Measurements from ENCODE around the gene ANKLE2. TPM values are rescaled to one million over a fixed set of nuclear protein-coding genes. Genes with fewer than 3 reads are reported as not detected.

ANKLE2 gene
- polyA plus RNA-seq, 1 of the 3 experiments (the other 2 are of a cell fraction) = 55.1 TPM

DNA sequence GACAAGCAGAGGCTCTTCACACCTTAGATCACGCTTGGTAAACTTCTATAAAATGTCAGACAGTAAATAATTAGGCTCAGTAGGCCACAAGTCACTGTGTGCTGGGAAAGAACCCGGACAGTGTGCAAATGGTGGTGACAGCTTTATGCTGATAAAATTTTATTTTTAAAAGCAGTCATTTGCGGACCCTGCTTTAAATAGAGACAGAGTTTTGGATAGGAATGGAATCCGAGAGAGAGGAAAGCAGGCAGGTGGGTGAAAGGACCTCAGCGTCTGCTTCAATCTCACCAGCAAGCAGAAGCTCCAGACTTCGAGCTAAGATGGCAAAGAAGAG lies 21.4 kb downstream of the ANKLE2 start (continued):
- TF ChIP-seq CTCF (IDR thresholded peaks at IDR 0.05) (no peak), YY1 (IDR thresholded peaks at IDR 0.05; ENCODE audit: low read depth) (no peak), MEF2A (IDR thresholded peaks at IDR 0.05; ENCODE audit: borderline replicate concordance, low read depth) (no peak), RAD21 (IDR thresholded peaks at IDR 0.05; ENCODE audit: low read length) (no peak), FOXJ3 (CRISPR knock-in tag; IDR thresholded peaks at IDR 0.05) (no peak), FOSL2 (IDR thresholded peaks at IDR 0.05; ENCODE audit: borderline replicate concordance, low read depth) (no peak), NFIC (IDR thresholded peaks at IDR 0.05; ENCODE audit: borderline replicate concordance) (no peak), GATA2 (CRISPR knock-in tag; IDR thresholded peaks at IDR 0.05) (no peak)

DNA sequence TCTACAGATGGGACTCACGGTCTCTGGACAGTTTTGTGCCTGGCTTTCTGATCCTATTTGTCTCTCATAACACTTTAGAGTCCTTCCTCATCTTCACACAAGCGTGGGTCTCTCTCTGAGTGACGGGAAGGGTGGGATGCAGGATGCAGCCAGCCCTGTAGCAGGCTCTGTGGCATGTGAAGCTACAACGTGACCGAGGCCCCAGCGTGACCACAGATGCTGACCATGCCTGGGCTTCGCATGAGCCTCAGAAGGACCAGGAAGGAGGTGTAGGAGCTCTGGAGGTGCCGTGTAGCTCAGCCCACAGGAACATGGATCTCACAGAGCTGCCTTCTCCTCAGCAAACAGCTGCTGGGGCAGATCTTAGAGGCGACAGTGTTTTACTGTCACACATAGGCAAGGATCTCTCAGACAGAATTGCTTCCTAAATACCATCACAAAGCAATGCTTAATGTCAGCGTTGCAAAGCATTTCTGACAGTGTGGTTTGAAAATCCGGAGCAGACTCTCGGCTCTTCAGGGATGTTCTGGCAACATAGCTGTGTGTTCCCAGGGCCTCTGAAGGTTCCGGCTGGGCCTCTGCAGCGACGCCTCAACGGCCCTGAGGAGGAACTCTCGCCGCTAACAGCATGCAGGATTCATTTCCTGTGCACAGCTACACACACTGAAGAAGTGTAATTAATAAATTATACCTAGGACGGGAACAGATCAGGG lies 21.9 kb downstream of the ANKLE2 start:
- Histone ChIP-seq H3K9me2 (no peaks in the 10 kb centered on the region), H3K27me3 (ENCODE audit: insufficient read depth) (no peaks in the 10 kb centered on the region), H3K79me2 (ENCODE audit: insufficient read depth) (peaks cover 57% of the 10 kb centered on the region), H3K9ac (no peak overlapping the region), H3F3A (replicated peaks; ENCODE audit: insufficient read depth) (peaks cover 13% of the 10 kb centered on the region), H3K4me1 (ENCODE audit: control insufficient read depth in 1 of 2, insufficient read depth in 2 of 2, low read depth in 1 of 2, low read length in 1 of 2) (peaks cover 0 to under 1% of the 10 kb centered on the region in 2 experiments; a peak in 1 of 4 replicates), H3K4me3 (ENCODE audit: low read depth in 2 of 2, low read length in 1 of 2) (no peak overlapping the region), H4K20me1 (ENCODE audit: insufficient read depth) (peaks cover 29% of the 10 kb centered on the region; the same call in 1 of the 2 replicates), H3K9me3 (no peaks in the 10 kb centered on the region), H2AFZ (ENCODE audit: low read depth) (no peak overlapping the region), H3K36me3 (replicated peaks in 1 of 2; ENCODE audit: control insufficient read depth in 1 of 2, insufficient read depth in 2 of 2, low read length in 1 of 2) (peaks cover 46 to 76% of the 10 kb centered on the region in 2 experiments), H3K4me2 (no peak overlapping the region), H3K27ac (ENCODE audit: low read depth in 2 of 2, low read length in 1 of 2) (no peak overlapping the region)
- no peak for DNase-seq
- WGBS (ENCODE audit: low lambda C conversion rate) = 94% methylated on average over 17 of the region's 19 CpGs
- POLR2A ChIA-PET = interaction anchor here (1.2 kb wide), 1 partner anchor 11 kb away, joined by 3 read pairs; no protein-coding TSS in a partner anchor
- CTCF ChIA-PET = no interaction called here
- no peak for TF ChIP-seq RFX5 (IDR thresholded peaks at IDR 0.05; ENCODE audit: low read length)
- no peak for TF ChIP-seq NFIC (IDR thresholded peaks at IDR 0.05; ENCODE audit: borderline replicate concordance)
- TF ChIP-seq CTCF (IDR thresholded peaks at IDR 0.05) = no peak
- no peak for TF ChIP-seq FOXM1 (IDR thresholded peaks at IDR 0.05; ENCODE audit: low read depth)
- TF ChIP-seq PBX3 (IDR thresholded peaks at IDR 0.05) = no peak
- TF ChIP-seq TEAD4 (IDR thresholded peaks at IDR 0.05; ENCODE audit: borderline replicate concordance, insufficient read depth) = no peak

Measured in SK-N-SH (cell line).